Glutamatergic neuron (in vitro differentiated cells): ENCODE data around the gene PFDN4. TPM values are rescaled to one million over a fixed set of nuclear protein-coding genes. Genes with fewer than 3 reads are reported as not detected.

Experiments
- DNase-seq: peaks from one replicate; pipeline ENCODE4 v3.0.0; 2022
- H3K27ac Mint-ChIP-seq: one replicate; pipeline ENCODE4 v1.8.0; 2020; ENCODE audit warnings: mild to moderate bottlenecking, mixed read lengths, inconsistent platforms; ENCODE audit not compliant: unreplicated experiment
- H3K27me3 Mint-ChIP-seq: one replicate; pipeline ENCODE4 v1.8.0; 2020; ENCODE audit warnings: mild to moderate bottlenecking, moderate library complexity, mixed read lengths, inconsistent platforms; ENCODE audit not compliant: unreplicated experiment
- H3K36me3 Mint-ChIP-seq: one replicate; pipeline ENCODE4 v1.8.0; 2020; ENCODE audit warnings: mild to moderate bottlenecking, mixed read lengths, inconsistent platforms; ENCODE audit not compliant: unreplicated experiment
- H3K4me1 Mint-ChIP-seq: one replicate; pipeline ENCODE4 v1.8.0; 2020; ENCODE audit warnings: mild to moderate bottlenecking, low read depth, mixed read lengths, inconsistent platforms; ENCODE audit not compliant: unreplicated experiment
- H3K4me3 Mint-ChIP-seq: one replicate; pipeline ENCODE4 v1.8.0; 2020; ENCODE audit warnings: mild to moderate bottlenecking, mixed read lengths, inconsistent platforms; ENCODE audit not compliant: unreplicated experiment
- H3K9me3 Mint-ChIP-seq: one replicate; pipeline ENCODE4 v1.8.0; 2020; ENCODE audit warnings: mild to moderate bottlenecking, moderate library complexity, mixed read lengths, inconsistent platforms; ENCODE audit not compliant: unreplicated experiment
- total RNA-seq: library from RNA; stranded (reverse); fragmentation: NEBNext Ultra II Directional; extraction: Animal tissue kit (Norgen Biotek cat#: 25700); gene quantifications from one replicate; pipeline ENCODE4 v1.2.1, GENCODE V29; 2021; ENCODE audit not compliant: unreplicated experiment
- TF ChIP-seq, protein P1 (sequence below): fragments of 200-600 bp; sonication (generic); IDR thresholded peaks from one replicate; pipeline ENCODE4 v1.5.0; 2021; ENCODE audit not compliant: partially characterized antibody, unreplicated experiment

Gene PFDN4
- total RNA-seq, 1 donor from 2014 or later, result 51.6 TPM

GRCh38 chr20:54227241-54227640, 19.4 kb downstream of the PFDN4 start:
- DNase-seq, result no peak
- Mint-ChIP-seq H3K9me3 (peaks cover 2% of the 10 kb centered on the region), H3K4me1 (peaks cover 5% of the 10 kb centered on the region), H3K27me3 (peaks cover 2% of the 10 kb centered on the region), H3K27ac (no peak overlapping the region), H3K4me3 (no peak overlapping the region), H3K36me3 (no peaks in the 10 kb centered on the region)
- TF ChIP-seq, protein P1, sequence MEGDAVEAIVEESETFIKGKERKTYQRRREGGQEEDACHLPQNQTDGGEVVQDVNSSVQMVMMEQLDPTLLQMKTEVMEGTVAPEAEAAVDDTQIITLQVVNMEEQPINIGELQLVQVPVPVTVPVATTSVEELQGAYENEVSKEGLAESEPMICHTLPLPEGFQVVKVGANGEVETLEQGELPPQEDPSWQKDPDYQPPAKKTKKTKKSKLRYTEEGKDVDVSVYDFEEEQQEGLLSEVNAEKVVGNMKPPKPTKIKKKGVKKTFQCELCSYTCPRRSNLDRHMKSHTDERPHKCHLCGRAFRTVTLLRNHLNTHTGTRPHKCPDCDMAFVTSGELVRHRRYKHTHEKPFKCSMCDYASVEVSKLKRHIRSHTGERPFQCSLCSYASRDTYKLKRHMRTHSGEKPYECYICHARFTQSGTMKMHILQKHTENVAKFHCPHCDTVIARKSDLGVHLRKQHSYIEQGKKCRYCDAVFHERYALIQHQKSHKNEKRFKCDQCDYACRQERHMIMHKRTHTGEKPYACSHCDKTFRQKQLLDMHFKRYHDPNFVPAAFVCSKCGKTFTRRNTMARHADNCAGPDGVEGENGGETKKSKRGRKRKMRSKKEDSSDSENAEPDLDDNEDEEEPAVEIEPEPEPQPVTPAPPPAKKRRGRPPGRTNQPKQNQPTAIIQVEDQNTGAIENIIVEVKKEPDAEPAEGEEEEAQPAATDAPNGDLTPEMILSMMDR, result no peak

GRCh38 chr20:54227751-54228150, 19.9 kb downstream of the PFDN4 start:
- DNase-seq, result no peak
- TF ChIP-seq, protein P1, result no peak
- no peak overlapping the region for H3K27ac Mint-ChIP-seq
- H3K4me1 Mint-ChIP-seq, result no peaks in the 10 kb centered on the region
- H3K4me3 Mint-ChIP-seq, result no peak overlapping the region
- peaks cover 2% of the 10 kb centered on the region for H3K9me3 Mint-ChIP-seq
- peaks cover 3% of the 10 kb centered on the region for H3K36me3 Mint-ChIP-seq
- H3K27me3 Mint-ChIP-seq, result peaks cover 4% of the 10 kb centered on the region

DNA sequence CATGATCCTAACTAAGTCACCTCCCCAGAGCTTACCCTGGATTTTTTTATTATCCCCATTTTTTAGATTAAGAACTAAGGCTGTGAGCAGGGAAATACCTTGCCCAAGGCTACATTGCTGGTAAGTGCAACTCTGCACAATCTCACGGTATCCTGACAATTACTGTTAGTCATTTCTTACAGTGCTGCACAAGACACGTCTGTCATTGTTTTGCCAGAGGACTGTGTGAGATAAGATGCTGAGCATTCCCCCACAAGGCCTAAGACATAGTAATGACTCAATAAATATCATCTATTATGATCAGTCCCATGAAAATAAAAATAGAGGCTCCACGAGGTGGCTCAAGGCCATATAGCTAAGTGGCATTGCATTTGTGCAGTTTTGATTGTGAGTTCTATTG, 21.0 kb downstream of the PFDN4 start:
- peaks cover 2% of the 10 kb centered on the region for H3K9me3 Mint-ChIP-seq
- peaks cover 3% of the 10 kb centered on the region for H3K36me3 Mint-ChIP-seq
- H3K27me3 Mint-ChIP-seq, result peaks cover 4% of the 10 kb centered on the region
- no peak overlapping the region for H3K4me3 Mint-ChIP-seq
- H3K27ac Mint-ChIP-seq, result no peak overlapping the region
- TF ChIP-seq, protein P1, result no peak
- no peak for DNase-seq
- H3K4me1 Mint-ChIP-seq, result no peaks in the 10 kb centered on the region

GRCh38 chr20:54229566-54230160, 21.8 kb downstream of the PFDN4 start:
- Mint-ChIP-seq H3K4me3 (no peak overlapping the region), H3K36me3 (peaks cover 3% of the 10 kb centered on the region), H3K9me3 (peaks cover 2% of the 10 kb centered on the region), H3K27ac (no peak overlapping the region), H3K27me3 (peaks cover 3% of the 10 kb centered on the region), H3K4me1 (peaks cover 2% of the 10 kb centered on the region)
- DNase-seq, result no peak
- TF ChIP-seq, protein P1, result no peak

- H3K36me3 Mint-ChIP-seq, result peaks cover 7% of the 10 kb centered on the region
- TF ChIP-seq, protein P1, result no peak
- no peak overlapping the region for H3K27ac Mint-ChIP-seq
- H3K4me1 Mint-ChIP-seq, result peaks cover 2% of the 10 kb centered on the region
- DNase-seq, result no peak
- H3K4me3 Mint-ChIP-seq, result no peak overlapping the region
- peaks cover 3% of the 10 kb centered on the region for H3K27me3 Mint-ChIP-seq
- H3K9me3 Mint-ChIP-seq, result peaks cover 2% of the 10 kb centered on the region
Observed at GRCh38 chr20:54231036-54231435, 23.1 kb downstream of the PFDN4 start.
